Subcutaneous adipose tissue (tissue), 4 donors: Measurements from ENCODE around the gene EPAS1. TPM values are rescaled to one million over a fixed set of nuclear protein-coding genes. Genes with fewer than 3 reads are reported as not detected.

Experiments
- CTCF ChIP-seq: fragments of 450-650 bp; IDR thresholded peaks from one replicate; pipeline ENCODE4 v1.5.1; 2016; ENCODE audit warnings: low read depth, mild to moderate bottlenecking, control low read depth, antibody characterized with exemption, moderate library complexity
- total RNA-seq, 4 donors: library from RNA; depleted of rRNA; stranded (reverse); fragments of >200 nt; gene quantifications; one replicate each; pipeline ENCODE4 v1.1.0, GENCODE V29; 2016

The EPAS1 gene
- total RNA-seq, 4 donors from 2014 or later, result 168 to 1,000 (median 337) TPM

- no peak for TF ChIP-seq CTCF
Measured at GRCh38 chr2:46376586-46376985, 79.4 kb downstream of the EPAS1 start.

GRCh38 chr2:46377101-46377581 is 79.9 kb downstream of the EPAS1 start:
- TF ChIP-seq CTCF, result no peak

GRCh38 chr2:46377666-46378560 is 80.7 kb downstream of the EPAS1 start:
- TF ChIP-seq CTCF, result no peak

GRCh38 chr2:46378616-46379015 is 81.4 kb downstream of the EPAS1 start:
- no peak for TF ChIP-seq CTCF

- TF ChIP-seq CTCF, result no peak
Measured at GRCh38 chr2:46379213-46380037, 82.2 kb downstream of the EPAS1 start.

GRCh38 chr2:46380038-46380940 is 83.1 kb downstream of the EPAS1 start:
- TF ChIP-seq CTCF, result no peak
